K562 (cell line): ENCODE measurements around the gene FGF23. TPM values are rescaled to one million over a fixed set of nuclear protein-coding genes. Genes with fewer than 3 reads are reported as not detected.

Source experiments
- FOSL1 ChIP-seq: fragments of 200-800 bp; sonication (Bioruptor generic); conservative IDR thresholded peaks from 2 replicates; pipeline ENCODE4 v1.6.1; 2016; ENCODE audit warnings: missing genetic modification characterization, missing compliant biosample characterization
- HDAC3 ChIP-seq: fragments of 450-650 bp; IDR thresholded peaks from 2 replicates; pipeline ENCODE4 v1.6.1; 2018; ENCODE audit warnings: borderline replicate concordance, mild to moderate bottlenecking, moderate library complexity; ENCODE audit not compliant: partially characterized antibody
- POLR3G ChIP-seq: IDR thresholded peaks from 2 replicates; pipeline ENCODE4 v1.6.1; 2011; ENCODE audit not compliant: insufficient read length, insufficient replicate concordance; ENCODE audit errors: extremely low read depth
- RBM39 ChIP-seq: fragments of 200-400 bp; formaldehyde crosslinking; optimal IDR thresholded peaks from 2 replicates; pipeline ENCODE3; 2018; ENCODE audit warnings: low read depth, low read length
- REST ChIP-seq, 2 experiments: fragments of 450-650 bp; formaldehyde crosslinking in 1 of 2; IDR thresholded peaks; 2 replicates each; pipeline versions ENCODE4 v1.4.0 to v1.6.1; 2014 to 2020; ENCODE audit warnings: mild to moderate bottlenecking in 2 of 2, borderline replicate concordance in 1 of 2, low read depth in 1 of 2
- ZNF384 ChIP-seq: IDR thresholded peaks from 2 replicates; pipeline ENCODE4 v1.6.1; 2012; ENCODE audit warnings: low read depth, low read length, improper control_type of control experiment
- polyA plus RNA-seq, 8 experiments: library from polyadenylated mRNA; depleted of rRNA in 4 of 8; stranded (reverse) in 5 of 8; unstranded in 3 of 8; fragments of >200 nt; fragmentation: Nextera tagmentation in 2 of 8; fragmentation: Illumina TruSeq in 1 of 8; extraction: Ambion mirVana in 2 of 8; extraction: Trizol in 1 of 8; gene quantifications; 2 replicates each; pipeline versions ENCODE4 v1.2.1 to v1.2.3, GENCODE V29; 2011 to 2014; ENCODE audit warnings: inconsistent platforms in 1 of 8, missing spikeins in 1 of 8
- total RNA-seq, 7 experiments: library from RNA; depleted of rRNA in 6 of 7; stranded (reverse); fragments of >200 nt in 6 of 7; fragmentation: Illumina TruSeq in 2 of 7; extraction: Trizol in 2 of 7; gene quantifications; 2 replicates each; pipeline versions ENCODE4 v1.2.1 to v1.2.3, GENCODE V29; 2011 to 2021; ENCODE audit warnings: low replicate concordance in 1 of 7
- TF ChIP-seq, protein P1 (sequence below): fragments of 450-650 bp; formaldehyde crosslinking; IDR thresholded peaks from 2 replicates; pipeline ENCODE4 v1.4.0; 2020; ENCODE audit warnings: mild to moderate bottlenecking, moderate library complexity

FGF23 gene
- total and polyA plus RNA-seq, 9 of the 15 experiments (the other 6 are each of a cell fraction or from before 2014, with no cell fraction given) = 0.38 TPM; not detected in 8

DNA sequence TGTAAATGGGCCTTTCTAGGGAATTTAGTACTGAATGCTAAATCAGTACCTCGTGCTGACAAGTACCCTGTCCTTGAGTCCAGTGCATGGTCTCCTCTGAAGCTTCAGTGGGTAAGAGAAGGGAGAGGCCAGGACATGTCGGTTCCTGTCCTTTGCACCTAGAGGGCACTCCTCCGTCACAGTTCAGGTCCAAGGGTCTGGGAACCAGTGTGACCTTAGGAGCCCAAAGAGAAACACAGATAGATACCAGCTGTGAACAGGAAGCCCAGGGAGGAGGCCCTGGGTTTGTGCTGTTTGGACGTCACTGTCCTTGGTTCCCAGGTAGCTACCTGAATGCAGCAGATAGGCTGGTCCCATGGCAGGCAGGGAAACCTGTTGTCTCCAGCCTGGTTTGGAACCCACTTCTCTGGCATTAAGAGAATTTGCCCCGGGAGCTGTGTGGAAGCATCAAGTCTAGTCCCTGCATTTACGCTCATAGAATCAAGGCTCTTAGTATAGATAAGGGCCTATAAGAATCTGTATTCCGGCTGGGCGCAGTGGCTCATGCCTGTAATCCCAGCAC lies 3.9 kb upstream of the FGF23 start (continued):
- TF ChIP-seq REST (IDR thresholded peaks at IDR 0.05; ENCODE audit: borderline replicate concordance) (peak; percentile 60), REST (CRISPR knock-in tag; IDR thresholded peaks at IDR 0.05; ENCODE audit: low read depth) (no peak), ZNF384 (no peak), POLR3G (no peak), HDAC3 (no peak), FOSL1 (tag) (no peak), RBM39 (no peak)
- TF ChIP-seq, protein P1, sequence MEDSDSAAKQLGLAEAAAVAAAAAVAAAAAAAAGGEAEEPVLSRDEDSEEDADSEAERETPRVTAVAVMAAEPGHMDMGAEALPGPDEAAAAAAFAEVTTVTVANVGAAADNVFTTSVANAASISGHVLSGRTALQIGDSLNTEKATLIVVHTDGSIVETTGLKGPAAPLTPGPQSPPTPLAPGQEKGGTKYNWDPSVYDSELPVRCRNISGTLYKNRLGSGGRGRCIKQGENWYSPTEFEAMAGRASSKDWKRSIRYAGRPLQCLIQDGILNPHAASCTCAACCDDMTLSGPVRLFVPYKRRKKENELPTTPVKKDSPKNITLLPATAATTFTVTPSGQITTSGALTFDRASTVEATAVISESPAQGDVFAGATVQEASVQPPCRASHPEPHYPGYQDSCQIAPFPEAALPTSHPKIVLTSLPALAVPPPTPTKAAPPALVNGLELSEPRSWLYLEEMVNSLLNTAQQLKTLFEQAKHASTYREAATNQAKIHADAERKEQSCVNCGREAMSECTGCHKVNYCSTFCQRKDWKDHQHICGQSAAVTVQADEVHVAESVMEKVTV (CRISPR knock-in tag) = peak; percentile 50
